Endothelial cell of umbilical vein (primary cell): ENCODE data around the gene LECT2. TPM values are rescaled to one million over a fixed set of nuclear protein-coding genes. Genes with fewer than 3 reads are reported as not detected.

Experiments used
- BruUV-seq: library from RNA; stranded (reverse); fragments of 400-500 nt; replicated peaks from 2 replicates; lab custom pipeline; 2021; lab: Mats Ljungman, UMichigan
- CTCF ChIA-PET: fragments of 300-600, 350-600 bp; sonication (Branson Sonifier 250); formaldehyde crosslinking; loops from one replicate; lab custom pipeline; 2021; ENCODE audit warnings: antibody characterized with exemption, inconsistent platforms; lab: Charles Lee
- POLR2A ChIA-PET: fragments of 300-600, 350-600 bp; sonication (Branson Sonifier 250); formaldehyde crosslinking; loops from one replicate; lab custom pipeline; 2021; ENCODE audit warnings: antibody characterized with exemption, inconsistent platforms; lab: Charles Lee
- DNase-seq: peaks from one replicate; pipeline ENCODE4 v3.0.0-alpha.2; 2011; ENCODE audit warnings: low read depth, low spot score
- FAIRE-seq: peaks from 2 replicates; lab custom pipeline; 2011; peaks lifted over from hg19 to GRCh38; lab: Jason Lieb, UNC
- H2AFZ ChIP-seq: 2 replicates; pipeline ENCODE4 v1.6.0; 2012; ENCODE audit warnings: low read depth, low read length, control low read depth, inconsistent platforms
- H3K27ac ChIP-seq: 2 replicates; pipeline ENCODE4 v1.5.1; 2011; ENCODE audit warnings: low read depth, mild to moderate bottlenecking, control low read depth, low read length, moderate library complexity; ENCODE audit not compliant: insufficient read depth
- H3K27me3 ChIP-seq, 2 experiments: 2 replicates each; pipeline versions ENCODE4 v1.6.0 to v1.6.1; 2011; ENCODE audit warnings: low read length in 2 of 2, mixed read lengths in 1 of 2; ENCODE audit not compliant: control insufficient read depth in 2 of 2, insufficient read depth in 2 of 2
- H3K36me3 ChIP-seq, 2 experiments: 2 replicates in 1 of 2; 3 replicates in 1 of 2; pipeline ENCODE4 v1.5.1; 2011; ENCODE audit warnings: low read length in 2 of 2, mild to moderate bottlenecking in 1 of 2, moderate library complexity in 1 of 2; ENCODE audit not compliant: control insufficient read depth in 2 of 2, insufficient read depth in 2 of 2; ENCODE audit errors: extremely low read depth in 1 of 2
- H3K4me1 ChIP-seq: 3 replicates; pipeline ENCODE4 v1.5.1; 2011; ENCODE audit warnings: mild to moderate bottlenecking, low read length; ENCODE audit not compliant: control insufficient read depth, insufficient read depth; ENCODE audit errors: extremely low read depth
- H3K4me2 ChIP-seq: 2 replicates; pipeline ENCODE4 v1.6.1; 2011; ENCODE audit warnings: low read length, control low read depth, mixed read lengths; ENCODE audit not compliant: insufficient read depth
- H3K4me3 ChIP-seq, 3 experiments: fragments of 200-600 bp in 1 of 3; sonication (generic), shearing (Covaris generic) in 1 of 3; replicated peaks in 1 of 3; 2 replicates each; pipeline ENCODE4 v1.5.1; 2011 to 2016; ENCODE audit warnings: control low read depth in 3 of 3, low read length in 3 of 3, mild to moderate bottlenecking in 2 of 3, inconsistent platforms in 1 of 3, low read depth in 1 of 3, moderate library complexity in 1 of 3; ENCODE audit not compliant: insufficient read depth in 1 of 3
- H3K79me2 ChIP-seq: 2 replicates; pipeline ENCODE4 v1.6.0; 2012; ENCODE audit warnings: low read length, inconsistent platforms; ENCODE audit not compliant: control insufficient read depth, insufficient read depth
- H3K9ac ChIP-seq: replicated peaks from 2 replicates; pipeline ENCODE3; 2011; ENCODE audit warnings: low read length, control low read depth; ENCODE audit not compliant: insufficient read depth; ENCODE audit errors: extremely low read depth
- H3K9me1 ChIP-seq: replicated peaks from 3 replicates; pipeline ENCODE4 v1.6.0; 2011; ENCODE audit warnings: mild to moderate bottlenecking, low read length; ENCODE audit not compliant: control insufficient read depth, insufficient read depth; ENCODE audit errors: extremely low read depth
- H3K9me3 ChIP-seq: replicated peaks from 2 replicates; pipeline ENCODE4 v1.5.1; 2012; ENCODE audit warnings: low read length, inconsistent platforms; ENCODE audit not compliant: control insufficient read depth, insufficient read depth
- H4K20me1 ChIP-seq: replicated peaks from 2 replicates; pipeline ENCODE3; 2011; ENCODE audit warnings: mild to moderate bottlenecking, low read length; ENCODE audit not compliant: control insufficient read depth, insufficient read depth; ENCODE audit errors: extremely low read depth
- EZH2 ChIP-seq: IDR thresholded peaks from 2 replicates; pipeline ENCODE4 v1.6.1; 2012; ENCODE audit warnings: borderline replicate concordance, low read depth, mild to moderate bottlenecking, moderate library complexity, low read length, inconsistent platforms; ENCODE audit not compliant: severe bottlenecking
- FOS ChIP-seq: IDR thresholded peaks from 2 replicates; pipeline ENCODE4 v1.6.1; 2011; ENCODE audit warnings: mild to moderate bottlenecking, low read length, moderate library complexity, borderline replicate concordance; ENCODE audit not compliant: insufficient read depth
- JUN ChIP-seq: IDR thresholded peaks from 2 replicates; pipeline ENCODE4 v1.6.1; 2011; ENCODE audit warnings: borderline replicate concordance, low read depth; ENCODE audit not compliant: insufficient read length, insufficient read depth
- MYC ChIP-seq: IDR thresholded peaks from one replicate; pipeline ENCODE4 v1.6.1; 2011; ENCODE audit warnings: mild to moderate bottlenecking, low read depth, low read length
- POLR2A ChIP-seq: IDR thresholded peaks from 2 replicates; pipeline ENCODE4 v1.6.1; 2012; ENCODE audit warnings: low read depth, mild to moderate bottlenecking, control low read depth, low read length
- POLR2AphosphoS5 ChIP-seq: IDR thresholded peaks from 2 replicates; pipeline ENCODE4 v1.6.1; 2012; ENCODE audit warnings: low read depth, mild to moderate bottlenecking, control low read depth, low read length, moderate library complexity; ENCODE audit not compliant: insufficient read depth
- dilution Hi-C: fragments of 300-500 bp; cut with MboI; formaldehyde crosslinking; loops from one replicate; pipeline ENCODE4 v1.15.0; 2019; ENCODE audit warnings: low sequenced_read_pairs; ENCODE audit not compliant: extremely low pct_ligation_motif_present
- intact Hi-C: fragments of 100-400 bp; cut with micrococcal nuclease; formaldehyde crosslinking; loops from one replicate; pipeline ENCODE4 v1.10.0; 2022
- polyA plus RNA-seq, 4 experiments: library from polyadenylated mRNA; depleted of rRNA in 3 of 4; stranded (reverse) in 3 of 4; unstranded in 1 of 4; fragments of >200 nt; gene quantifications; 2 replicates each; pipeline versions ENCODE4 v1.2.1 to v1.2.3, GENCODE V29; 2011 to 2012; ENCODE audit warnings: missing spikeins in 1 of 4
- total RNA-seq: library from RNA; stranded (reverse); gene quantifications from 2 replicates; pipeline ENCODE4 v1.2.3, GENCODE V29; 2021
- TF ChIP-seq, protein P1 (sequence below), 2 donors: IDR thresholded peaks; 1 replicate in 1 of 2; 2 replicates in 1 of 2; pipeline ENCODE4 v1.5.1; 2011; ENCODE audit warnings: low read length in 2 of 2, mild to moderate bottlenecking in 2 of 2, moderate library complexity in 2 of 2, control low read depth in 1 of 2, inconsistent platforms in 1 of 2, low read depth in 1 of 2; ENCODE audit not compliant: insufficient read depth in 1 of 2; ENCODE audit errors: extremely low read depth in 1 of 2
- TF ChIP-seq, protein P2 (sequence below): IDR thresholded peaks from 2 replicates; pipeline ENCODE4 v1.6.1; 2011; ENCODE audit not compliant: insufficient read depth, insufficient read length

Gene LECT2
- total and polyA plus RNA-seq, 2 donors (not counting 3 experiments of a cell fraction or from before 2014, with no cell fraction given), result not detected

DNA sequence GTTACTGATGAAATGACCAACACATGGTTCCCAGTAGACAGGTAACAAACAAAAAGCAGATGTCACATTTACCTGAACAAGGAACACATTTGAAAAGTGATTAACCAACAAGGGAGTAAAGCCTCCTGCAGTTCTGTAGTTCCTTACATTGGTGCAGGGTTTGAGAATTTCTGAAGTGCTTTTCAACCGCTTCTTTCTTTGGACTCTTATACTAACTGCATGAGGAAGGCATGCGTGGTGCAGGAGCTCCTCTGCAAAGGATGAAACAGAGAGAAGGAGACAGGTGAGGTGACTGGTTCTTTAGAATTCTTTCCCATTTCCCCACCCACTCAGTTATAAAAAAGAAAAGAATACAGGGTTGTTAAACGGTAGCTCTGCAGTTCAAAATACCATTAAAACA lies 54.5 kb downstream of the LECT2 start:
- Histone ChIP-seq H3K27me3 (peaks cover 3 to 53% of the 10 kb centered on the region in 2 experiments), H3K79me2 (no peaks in the 10 kb centered on the region), H3K9me1 (no peaks in the 10 kb centered on the region), H3K9me3 (no peaks in the 10 kb centered on the region), H3K4me1 (no peaks in the 10 kb centered on the region), H3K4me2 (no peak overlapping the region), H3K27ac (no peak overlapping the region), H3K36me3 (no peaks in the 10 kb centered on the region), H3K4me3 (no peak overlapping the region), H4K20me1 (no peaks in the 10 kb centered on the region), H3K9ac (no peak overlapping the region), H2AFZ (no peak overlapping the region)
- dilution Hi-C loops (no loop called here), intact Hi-C loops (no loop called here)
- BruUV-seq, result no TSS peak
- TF ChIP-seq POLR2A, result no peak
- TF ChIP-seq FOS, result no peak
- no peak for TF ChIP-seq JUN
- no peak for TF ChIP-seq MYC
- TF ChIP-seq, protein P1, sequence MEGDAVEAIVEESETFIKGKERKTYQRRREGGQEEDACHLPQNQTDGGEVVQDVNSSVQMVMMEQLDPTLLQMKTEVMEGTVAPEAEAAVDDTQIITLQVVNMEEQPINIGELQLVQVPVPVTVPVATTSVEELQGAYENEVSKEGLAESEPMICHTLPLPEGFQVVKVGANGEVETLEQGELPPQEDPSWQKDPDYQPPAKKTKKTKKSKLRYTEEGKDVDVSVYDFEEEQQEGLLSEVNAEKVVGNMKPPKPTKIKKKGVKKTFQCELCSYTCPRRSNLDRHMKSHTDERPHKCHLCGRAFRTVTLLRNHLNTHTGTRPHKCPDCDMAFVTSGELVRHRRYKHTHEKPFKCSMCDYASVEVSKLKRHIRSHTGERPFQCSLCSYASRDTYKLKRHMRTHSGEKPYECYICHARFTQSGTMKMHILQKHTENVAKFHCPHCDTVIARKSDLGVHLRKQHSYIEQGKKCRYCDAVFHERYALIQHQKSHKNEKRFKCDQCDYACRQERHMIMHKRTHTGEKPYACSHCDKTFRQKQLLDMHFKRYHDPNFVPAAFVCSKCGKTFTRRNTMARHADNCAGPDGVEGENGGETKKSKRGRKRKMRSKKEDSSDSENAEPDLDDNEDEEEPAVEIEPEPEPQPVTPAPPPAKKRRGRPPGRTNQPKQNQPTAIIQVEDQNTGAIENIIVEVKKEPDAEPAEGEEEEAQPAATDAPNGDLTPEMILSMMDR (IDR thresholded peaks at IDR 0.05; ENCODE audit: extremely low read depth in 1 of 2, insufficient read depth in 1 of 2, low read depth in 1 of 2, low read length in 2 of 2), result no peak
- TF ChIP-seq EZH2, result no peak
- TF ChIP-seq, protein P2, sequence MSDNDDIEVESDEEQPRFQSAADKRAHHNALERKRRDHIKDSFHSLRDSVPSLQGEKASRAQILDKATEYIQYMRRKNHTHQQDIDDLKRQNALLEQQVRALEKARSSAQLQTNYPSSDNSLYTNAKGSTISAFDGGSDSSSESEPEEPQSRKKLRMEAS, result no peak
- FAIRE-seq, result no peak
- no peak for DNase-seq
- POLR2A ChIA-PET, result no interaction called here
- CTCF ChIA-PET, result no interaction called here

- no peak overlapping the region for H2AFZ ChIP-seq
- peaks cover 9 to 46% of the 10 kb centered on the region in 2 experiments for H3K27me3 ChIP-seq
- CTCF ChIA-PET, result interaction anchor here (0.7 to 1.3 kb wide), 2 partner anchors 45 to 47 kb away, joined by 3 read pairs; no protein-coding TSS in a partner anchor
- intact Hi-C loops (no loop called here), dilution Hi-C loops (no loop called here)
- no peaks in the 10 kb centered on the region for H3K79me2 ChIP-seq
- H3K9me1 ChIP-seq, result no peaks in the 10 kb centered on the region
- H4K20me1 ChIP-seq, result no peaks in the 10 kb centered on the region
- FAIRE-seq (no peak), DNase-seq (no peak)
- H3K4me3 ChIP-seq, result no peak overlapping the region
- H3K4me1 ChIP-seq, result no peaks in the 10 kb centered on the region
- H3K36me3 ChIP-seq, result no peaks in the 10 kb centered on the region
- H3K4me2 ChIP-seq, result no peak overlapping the region
- no peak overlapping the region for H3K27ac ChIP-seq
- no TSS peak for BruUV-seq
- no peaks in the 10 kb centered on the region for H3K9me3 ChIP-seq
- POLR2A ChIA-PET, result no interaction called here
- H3K9ac ChIP-seq, result no peak overlapping the region
- TF ChIP-seq, protein P2, result no peak
- TF ChIP-seq POLR2AphosphoS5 (no peak), JUN (no peak), POLR2A (no peak), EZH2 (no peak), FOS (no peak)
Observed at GRCh38 chr5:135898651-135899050, 56.1 kb downstream of the LECT2 start.
